Mesenchymal stem cell (in vitro differentiated cells and primary cell): ENCODE data around the gene NATD1. TPM values are rescaled to one million over a fixed set of nuclear protein-coding genes. Genes with fewer than 3 reads are reported as not detected.

ENCODE experiments used
- DNase-seq: peaks from one replicate; pipeline ENCODE4 v3.0.0-alpha.2; 2013
- H2AFZ ChIP-seq: one replicate; pipeline ENCODE4 v1.6.1; 2013; ENCODE audit warnings: low read depth, mild to moderate bottlenecking, control low read depth, inconsistent platforms, low read length, moderate library complexity
- H2AK5ac ChIP-seq: 2 replicates; pipeline ENCODE4 v1.6.1; 2013; ENCODE audit warnings: low read length, moderate library complexity, mild to moderate bottlenecking, inconsistent platforms; ENCODE audit not compliant: severe bottlenecking
- H2BK120ac ChIP-seq: one replicate; pipeline ENCODE4 v1.6.1; 2013; ENCODE audit warnings: low read depth, mild to moderate bottlenecking, inconsistent platforms, low read length, moderate library complexity
- H2BK12ac ChIP-seq, 2 experiments: one replicate each; pipeline ENCODE4 v1.6.1; 2013; ENCODE audit warnings: inconsistent platforms in 2 of 2, low read length in 2 of 2, mild to moderate bottlenecking in 2 of 2, moderate library complexity in 2 of 2, control low read depth in 1 of 2
- H2BK15ac ChIP-seq: one replicate; pipeline ENCODE4 v1.6.1; 2013; ENCODE audit warnings: mild to moderate bottlenecking, low read depth, inconsistent platforms; ENCODE audit not compliant: poor library complexity, severe bottlenecking
- H2BK5ac ChIP-seq: 2 replicates; pipeline ENCODE4 v1.6.1; 2013; ENCODE audit warnings: low read depth, mild to moderate bottlenecking, low read length, control low read depth, inconsistent platforms; ENCODE audit not compliant: poor library complexity, severe bottlenecking
- H3K14ac ChIP-seq, 2 experiments: one replicate each; pipeline ENCODE4 v1.6.1; 2013; ENCODE audit warnings: inconsistent platforms in 2 of 2, low read length in 2 of 2, control low read depth in 1 of 2, mild to moderate bottlenecking in 1 of 2, moderate library complexity in 1 of 2
- H3K18ac ChIP-seq, 2 experiments: one replicate each; pipeline ENCODE4 v1.6.1; 2013; ENCODE audit warnings: inconsistent platforms in 2 of 2, low read length in 2 of 2, control low read depth in 1 of 2, low read depth in 1 of 2, mild to moderate bottlenecking in 1 of 2
- H3K23ac ChIP-seq, 2 experiments: one replicate each; pipeline ENCODE4 v1.6.1; 2013; ENCODE audit warnings: inconsistent platforms in 2 of 2, low read length in 2 of 2, mild to moderate bottlenecking in 2 of 2, moderate library complexity in 2 of 2, control low read depth in 1 of 2
- H3K27ac ChIP-seq: 2 replicates; pipeline ENCODE4 v1.5.1; 2013; ENCODE audit warnings: mild to moderate bottlenecking, moderate library complexity, low read length, control low read depth, inconsistent platforms; ENCODE audit not compliant: poor library complexity, severe bottlenecking
- H3K27me3 ChIP-seq, 2 experiments: 2 replicates each; pipeline versions ENCODE4 v1.6.1 to v1.7.0; 2013; ENCODE audit warnings: low read length in 2 of 2, mild to moderate bottlenecking in 2 of 2, moderate library complexity in 2 of 2, control low read depth in 1 of 2, inconsistent platforms in 1 of 2; ENCODE audit not compliant: control insufficient read depth in 1 of 2, insufficient read depth in 1 of 2
- H3K36me3 ChIP-seq, 2 experiments: 2 replicates each; pipeline versions ENCODE4 v1.6.1 to v1.7.0; 2013; ENCODE audit warnings: low read length in 2 of 2, control low read depth in 1 of 2, inconsistent platforms in 1 of 2, low read depth in 1 of 2, mild to moderate bottlenecking in 1 of 2; ENCODE audit not compliant: insufficient read depth in 2 of 2, control insufficient read depth in 1 of 2
- H3K4ac ChIP-seq, 2 experiments: one replicate each; pipeline ENCODE4 v1.6.1; 2013; ENCODE audit warnings: inconsistent platforms in 2 of 2, low read length in 2 of 2, mild to moderate bottlenecking in 2 of 2, moderate library complexity in 2 of 2, control low read depth in 1 of 2, low read depth in 1 of 2
- H3K4me1 ChIP-seq: 2 replicates; pipeline ENCODE4 v1.6.1; 2013; ENCODE audit warnings: low read depth, low read length, control low read depth; ENCODE audit not compliant: control insufficient read depth, insufficient read depth
- H3K4me2 ChIP-seq: 2 replicates; pipeline ENCODE4 v1.6.1; 2013; ENCODE audit warnings: low read length, mild to moderate bottlenecking, inconsistent platforms; ENCODE audit not compliant: poor library complexity, severe bottlenecking
- H3K4me3 ChIP-seq, 2 experiments: 2 replicates each; pipeline versions ENCODE4 v1.5.1 to v1.7.0; 2013; ENCODE audit warnings: low read length in 2 of 2, mild to moderate bottlenecking in 2 of 2, control low read depth in 1 of 2, low read depth in 1 of 2; ENCODE audit not compliant: insufficient read depth in 1 of 2
- H3K79me1 ChIP-seq: replicated peaks from 2 replicates; pipeline ENCODE4 v1.6.1; 2013; ENCODE audit warnings: mild to moderate bottlenecking, control low read depth, low read length, inconsistent platforms; ENCODE audit not compliant: poor library complexity, severe bottlenecking
- H3K9ac ChIP-seq: 2 replicates; pipeline ENCODE4 v1.7.0; 2013; ENCODE audit warnings: mild to moderate bottlenecking, low read length, moderate library complexity
- H3K9me3 ChIP-seq: 2 replicates; pipeline ENCODE4 v1.7.0; 2013; ENCODE audit warnings: mild to moderate bottlenecking, low read length; ENCODE audit not compliant: control insufficient read depth
- H4K8ac ChIP-seq: one replicate; pipeline ENCODE4 v1.6.1; 2013; ENCODE audit warnings: inconsistent platforms, mild to moderate bottlenecking, low read length, moderate library complexity
- H4K91ac ChIP-seq: one replicate; pipeline ENCODE4 v1.6.1; 2013; ENCODE audit warnings: mild to moderate bottlenecking, low read length, inconsistent platforms
- WGBS: methylation state at CpG from one replicate; pipeline ENCODE4 v1.1.7; 2013; ENCODE audit warnings: mixed read lengths; 5-methylcytosine and 5-hydroxymethylcytosine counted together
- polyA plus RNA-seq, 2 experiments: library from polyadenylated mRNA; stranded (reverse); fragments of 200-250 nt; gene quantifications; one replicate each; pipeline ENCODE4 v1.2.3, GENCODE V29; 2013

NATD1 gene
- 3.2 TPM for polyA plus RNA-seq (2013, experiment 1 of 2)
- 3.2 TPM for polyA plus RNA-seq (2013, experiment 2 of 2)

GRCh38 chr17:21252796-21253645 lies at the start of gene NATD1:
Gene NATD1 (minus strand): TSS chr17:21253410. CDS start chr17:21253264, 146 bp downstream.
- Histone ChIP-seq H3K4me2 (peak within 1 kb of the TSS; percentile 89), H2AFZ (peak within 1 kb of the TSS; percentile 84), H2AK5ac (peak within 1 kb of the TSS; percentile 19), H4K91ac (peak within 1 kb of the TSS; percentile 80), H3K79me1 (peaks cover 17% of the 10 kb centered on the region), H2BK120ac (no peak within 1 kb of the TSS), H2BK12ac (peak within 1 kb of the TSS; percentile 19 to 67), H2BK5ac (no peak within 1 kb of the TSS), H4K8ac (peak within 1 kb of the TSS; percentile 77), H3K18ac (peak within 1 kb of the TSS; percentile 41 to 68), H3K23ac (peak within 1 kb of the TSS in 1 of 2 experiments; percentile 37), H3K14ac (no peak within 1 kb of the TSS), H3K4me1 (peaks cover 17% of the 10 kb centered on the region), H3K9me3 (no peaks in the 10 kb centered on the region), H3K27ac (no peak within 1 kb of the TSS), H2BK15ac (peak within 1 kb of the TSS; percentile 75), H3K4me3 (peak within 1 kb of the TSS; percentile 76 to 79), H3K27me3 (no peaks in the 10 kb centered on the region), H3K9ac (peak within 1 kb of the TSS; percentile 86), H3K36me3 (peaks cover 0 to 3% of the 10 kb centered on the region in 2 experiments), H3K4ac (peak within 1 kb of the TSS in 1 of 2 experiments; percentile 11)
- under 1% methylated on average over 87 of the region's 117 CpGs for WGBS
- DNase-seq, result peak; percentile 82

GRCh38 chr17:21301593-21302550 lies 48.7 kb upstream of the NATD1 start:
- Histone ChIP-seq H2AFZ (no peak overlapping the region), H3K4me2 (no peak overlapping the region), H2BK5ac (no peak overlapping the region), H3K27me3 (no peaks in the 10 kb centered on the region), H3K14ac (no peak overlapping the region), H3K23ac (no peak overlapping the region), H3K4ac (no peak overlapping the region), H2BK15ac (no peak overlapping the region), H3K9ac (no peak overlapping the region), H4K91ac (no peak overlapping the region), H2BK120ac (no peak overlapping the region), H3K4me3 (no peak overlapping the region), H3K18ac (no peak overlapping the region), H3K79me1 (peaks cover 17% of the 10 kb centered on the region), H2AK5ac (no peak overlapping the region), H2BK12ac (no peak overlapping the region), H3K4me1 (peaks cover 6% of the 10 kb centered on the region), H3K36me3 (peaks cover 78 to 81% of the 10 kb centered on the region in 2 experiments), H3K27ac (no peak overlapping the region), H4K8ac (no peak overlapping the region), H3K9me3 (no peaks in the 10 kb centered on the region)
- 74% methylated on average over 19 of the region's 19 CpGs for WGBS
- no peak for DNase-seq

- Histone ChIP-seq H3K14ac (no peak overlapping the region), H2AFZ (no peak overlapping the region), H2BK120ac (no peak overlapping the region), H3K27me3 (no peaks in the 10 kb centered on the region), H3K9me3 (no peaks in the 10 kb centered on the region), H3K4ac (no peak overlapping the region), H4K8ac (no peak overlapping the region), H4K91ac (peak overlapping the region; percentile 32), H3K9ac (no peak overlapping the region), H3K4me2 (no peak overlapping the region), H2BK15ac (no peak overlapping the region), H3K18ac (no peak overlapping the region), H2BK5ac (no peak overlapping the region), H3K4me3 (no peak overlapping the region), H2AK5ac (no peak overlapping the region), H3K23ac (no peak overlapping the region), H3K36me3 (peaks cover 71 to 82% of the 10 kb centered on the region in 2 experiments), H3K4me1 (peaks cover 7% of the 10 kb centered on the region), H2BK12ac (no peak overlapping the region), H3K27ac (no peak overlapping the region), H3K79me1 (peaks cover 20% of the 10 kb centered on the region)
- 77% methylated on average over 31 of the region's 31 CpGs for WGBS
- no peak for DNase-seq
Observed at GRCh38 chr17:21300601-21301571, 47.7 kb upstream of the NATD1 start.
